Neural cell (in vitro differentiated cells): ENCODE measurements around the gene FRMD4A. TPM values are rescaled to one million over a fixed set of nuclear protein-coding genes. Genes with fewer than 3 reads are reported as not detected.

ENCODE experiments used
- H2AFZ ChIP-seq: fragments of 200-600, 300-800 bp; sonication (generic), shearing (Covaris generic); 2 replicates; pipeline ENCODE4 v1.6.0; 2014; ENCODE audit warnings: low read depth, mild to moderate bottlenecking, antibody characterized with exemption, low read length, moderate library complexity
- H3F3A ChIP-seq: fragments of 200-600 bp; shearing (Covaris generic); 2 replicates; pipeline ENCODE4 v1.6.1; 2016; ENCODE audit warnings: mild to moderate bottlenecking, moderate library complexity, mixed read lengths, antibody characterized with exemption, low read length; ENCODE audit not compliant: insufficient read depth, poor library complexity, severe bottlenecking
- H3K27ac ChIP-seq: fragments of 200-600, 300-800 bp; sonication (generic), shearing (Covaris generic); 2 replicates; pipeline ENCODE4 v1.5.1; 2014; ENCODE audit warnings: mild to moderate bottlenecking, low read length, moderate library complexity
- H3K27me3 ChIP-seq: fragments of 300-800, 200-600 bp; sonication (generic), shearing (Covaris generic); 2 replicates; pipeline ENCODE4 v1.6.0; 2014; ENCODE audit warnings: mild to moderate bottlenecking, low read depth, low read length, moderate library complexity; ENCODE audit not compliant: insufficient read depth
- H3K36me3 ChIP-seq: fragments of 300-800, 200-600 bp; sonication (generic), shearing (Covaris generic); 2 replicates; pipeline ENCODE4 v1.5.1; 2014; ENCODE audit warnings: mild to moderate bottlenecking, antibody characterized with exemption, low read length, moderate library complexity; ENCODE audit not compliant: insufficient read depth
- H3K4me2 ChIP-seq: fragments of 300-800, 200-600 bp; sonication (generic), shearing (Covaris generic); 2 replicates; pipeline ENCODE4 v1.6.0; 2014; ENCODE audit warnings: mild to moderate bottlenecking, low read length
- H3K4me3 ChIP-seq: fragments of 300-800, 200-600 bp; sonication (generic), shearing (Covaris generic); 2 replicates; pipeline ENCODE4 v1.5.1; 2014; ENCODE audit warnings: mild to moderate bottlenecking, low read length, moderate library complexity
- H3K79me2 ChIP-seq: fragments of 200-600 bp; shearing (Covaris generic); replicated peaks from 2 replicates; pipeline ENCODE4 v1.6.0; 2014; ENCODE audit warnings: mild to moderate bottlenecking, low read length, moderate library complexity; ENCODE audit not compliant: insufficient read depth
- H3K9ac ChIP-seq: fragments of 300-800, 200-600 bp; sonication (generic), shearing (Covaris generic); 2 replicates; pipeline ENCODE4 v1.6.1; 2016; ENCODE audit warnings: mild to moderate bottlenecking, low read length, mixed read lengths
- H3K9me2 ChIP-seq: fragments of 200-600 bp; shearing (Covaris generic); 2 replicates; pipeline ENCODE4 v1.6.1; 2016; ENCODE audit warnings: mild to moderate bottlenecking, low read length, mixed read lengths; ENCODE audit not compliant: insufficient read depth
- H3K9me3 ChIP-seq: fragments of 200-600, 300-800 bp; sonication (generic), shearing (Covaris generic); 2 replicates; pipeline ENCODE4 v1.6.1; 2016; ENCODE audit warnings: mild to moderate bottlenecking, mixed run types, low read length, moderate library complexity, mixed read lengths
- H4K20me1 ChIP-seq: fragments of 200-600 bp; shearing (Covaris generic); 2 replicates; pipeline ENCODE4 v1.6.1; 2016; ENCODE audit warnings: mild to moderate bottlenecking, mixed run types; ENCODE audit not compliant: insufficient read depth
- EP300 ChIP-seq: fragments of 450-650 bp; conservative IDR thresholded peaks from 2 replicates; pipeline ENCODE4 v1.6.1; 2014; ENCODE audit warnings: antibody characterized with exemption, mild to moderate bottlenecking, moderate library complexity; ENCODE audit not compliant: poor library complexity, severe bottlenecking
- EZH2 ChIP-seq: fragments of 200-600, 300-800 bp; shearing (Covaris generic), sonication (generic); IDR thresholded peaks from 2 replicates; pipeline ENCODE4 v1.6.1; 2014; ENCODE audit warnings: antibody characterized with exemption, low read length, borderline replicate concordance, mild to moderate bottlenecking; ENCODE audit not compliant: insufficient read depth, poor library complexity, severe bottlenecking
- MXI1 ChIP-seq: fragments of 450-650 bp; conservative IDR thresholded peaks from 2 replicates; pipeline ENCODE4 v1.6.1; 2014; ENCODE audit warnings: antibody characterized with exemption, mild to moderate bottlenecking; ENCODE audit not compliant: poor library complexity, severe bottlenecking
- POLR2AphosphoS5 ChIP-seq: IDR thresholded peaks from 2 replicates; pipeline ENCODE4 v1.6.1; 2012
- RAD21 ChIP-seq: fragments of 450-650 bp; conservative IDR thresholded peaks from 2 replicates; pipeline ENCODE4 v1.6.1; 2014; ENCODE audit warnings: antibody characterized with exemption, mild to moderate bottlenecking, moderate library complexity
- REST ChIP-seq: IDR thresholded peaks from 2 replicates; pipeline ENCODE4 v1.6.1; 2012; ENCODE audit warnings: borderline replicate concordance
- SMC3 ChIP-seq: fragments of 450-650 bp; conservative IDR thresholded peaks from 2 replicates; pipeline ENCODE4 v1.6.1; 2014; ENCODE audit warnings: antibody characterized with exemption, mild to moderate bottlenecking, moderate library complexity; ENCODE audit not compliant: poor library complexity
- TAF1 ChIP-seq: IDR thresholded peaks from 2 replicates; pipeline ENCODE4 v1.6.1; 2012; ENCODE audit warnings: low read depth
- polyA plus RNA-seq: library from polyadenylated mRNA; depleted of rRNA; stranded (reverse); fragments of >200 nt; gene quantifications from 2 replicates; pipeline ENCODE4 v1.2.3, GENCODE V29; 2014
- TF ChIP-seq, protein P1 (sequence below): fragments of 450-650 bp; IDR thresholded peaks from 2 replicates; pipeline ENCODE4 v1.5.1; 2014; ENCODE audit warnings: antibody characterized with exemption, mild to moderate bottlenecking, moderate library complexity; ENCODE audit not compliant: poor library complexity, severe bottlenecking

The FRMD4A gene
- polyA plus RNA-seq, 1 donor from 2014 or later, result 36.5 TPM

GRCh38 chr10:13672548-13672947, 658.2 kb downstream of the FRMD4A start:
- H3K27ac ChIP-seq, result no peak overlapping the region
- no peaks in the 10 kb centered on the region for H4K20me1 ChIP-seq
- no peak overlapping the region for H3K9ac ChIP-seq
- no peaks in the 10 kb centered on the region for H3K9me3 ChIP-seq
- no peaks in the 10 kb centered on the region for H3K79me2 ChIP-seq
- no peak overlapping the region for H3K4me2 ChIP-seq
- H3K36me3 ChIP-seq, result no peaks in the 10 kb centered on the region
- H2AFZ ChIP-seq, result no peak overlapping the region
- H3K9me2 ChIP-seq, result no peaks in the 10 kb centered on the region
- no peak overlapping the region for H3K4me3 ChIP-seq
- no peaks in the 10 kb centered on the region for H3K27me3 ChIP-seq
- TF ChIP-seq EP300 (no peak), POLR2AphosphoS5 (no peak)
- H3F3A ChIP-seq, result no peaks in the 10 kb centered on the region

GRCh38 chr10:13671904-13672303, 658.8 kb downstream of the FRMD4A start:
- Histone ChIP-seq H3K36me3 (no peaks in the 10 kb centered on the region), H3K27ac (no peak overlapping the region), H3F3A (no peaks in the 10 kb centered on the region)

GRCh38 chr10:13670311-13670710, 660.4 kb downstream of the FRMD4A start:
- H3K36me3 ChIP-seq, result no peaks in the 10 kb centered on the region
- H4K20me1 ChIP-seq, result no peaks in the 10 kb centered on the region
- H2AFZ ChIP-seq, result no peak overlapping the region
- H3F3A ChIP-seq, result no peaks in the 10 kb centered on the region
- no peak overlapping the region for H3K27ac ChIP-seq
- H3K9ac ChIP-seq, result no peak overlapping the region
- H3K4me2 ChIP-seq, result no peak overlapping the region
- no peaks in the 10 kb centered on the region for H3K9me3 ChIP-seq
- no peaks in the 10 kb centered on the region for H3K79me2 ChIP-seq
- no peaks in the 10 kb centered on the region for H3K9me2 ChIP-seq
- no peaks in the 10 kb centered on the region for H3K27me3 ChIP-seq
- no peak overlapping the region for H3K4me3 ChIP-seq
- TF ChIP-seq SMC3 (no peak), RAD21 (no peak), EZH2 (no peak), TAF1 (no peak), MXI1 (no peak), EP300 (no peak), POLR2AphosphoS5 (no peak), REST (no peak)
- TF ChIP-seq, protein P1, sequence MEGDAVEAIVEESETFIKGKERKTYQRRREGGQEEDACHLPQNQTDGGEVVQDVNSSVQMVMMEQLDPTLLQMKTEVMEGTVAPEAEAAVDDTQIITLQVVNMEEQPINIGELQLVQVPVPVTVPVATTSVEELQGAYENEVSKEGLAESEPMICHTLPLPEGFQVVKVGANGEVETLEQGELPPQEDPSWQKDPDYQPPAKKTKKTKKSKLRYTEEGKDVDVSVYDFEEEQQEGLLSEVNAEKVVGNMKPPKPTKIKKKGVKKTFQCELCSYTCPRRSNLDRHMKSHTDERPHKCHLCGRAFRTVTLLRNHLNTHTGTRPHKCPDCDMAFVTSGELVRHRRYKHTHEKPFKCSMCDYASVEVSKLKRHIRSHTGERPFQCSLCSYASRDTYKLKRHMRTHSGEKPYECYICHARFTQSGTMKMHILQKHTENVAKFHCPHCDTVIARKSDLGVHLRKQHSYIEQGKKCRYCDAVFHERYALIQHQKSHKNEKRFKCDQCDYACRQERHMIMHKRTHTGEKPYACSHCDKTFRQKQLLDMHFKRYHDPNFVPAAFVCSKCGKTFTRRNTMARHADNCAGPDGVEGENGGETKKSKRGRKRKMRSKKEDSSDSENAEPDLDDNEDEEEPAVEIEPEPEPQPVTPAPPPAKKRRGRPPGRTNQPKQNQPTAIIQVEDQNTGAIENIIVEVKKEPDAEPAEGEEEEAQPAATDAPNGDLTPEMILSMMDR, result no peak

More at GRCh38 chr10:13671904-13672303, 658.8 kb downstream of the FRMD4A start:
- no peak overlapping the region for H3K4me3 ChIP-seq
- H4K20me1 ChIP-seq, result no peaks in the 10 kb centered on the region
- H3K4me2 ChIP-seq, result no peak overlapping the region
- no peak overlapping the region for H3K9ac ChIP-seq
- H3K79me2 ChIP-seq, result no peaks in the 10 kb centered on the region
- H3K9me2 ChIP-seq, result no peaks in the 10 kb centered on the region
- H2AFZ ChIP-seq, result no peak overlapping the region
- no peaks in the 10 kb centered on the region for H3K27me3 ChIP-seq
- TF ChIP-seq, protein P1, result no peak
- TF ChIP-seq RAD21 (no peak), EZH2 (no peak), TAF1 (no peak)
- H3K9me3 ChIP-seq, result no peaks in the 10 kb centered on the region
